ENCODE measurements around the gene ACAD10. TPM values are rescaled to one million over a fixed set of nuclear protein-coding genes. Genes with fewer than 3 reads are reported as not detected.

The ACAD10 gene
- polyA plus RNA-seq, 10 donors: 9.8 to 26.9 (median 16.0) TPM

GRCh38 chr12:111775205-111776193 is 89.6 kb downstream of the ACAD10 start:
- DNase-seq: peak; percentile 84 to 97 (median 93)

- no peak for DNase-seq
Observed at GRCh38 chr12:111776836-111777344, 91.0 kb downstream of the ACAD10 start.

- peak in 1 of 3 donors; percentile 25 for DNase-seq
Observed at GRCh38 chr12:111777345-111778045, 91.6 kb downstream of the ACAD10 start.

DNA sequence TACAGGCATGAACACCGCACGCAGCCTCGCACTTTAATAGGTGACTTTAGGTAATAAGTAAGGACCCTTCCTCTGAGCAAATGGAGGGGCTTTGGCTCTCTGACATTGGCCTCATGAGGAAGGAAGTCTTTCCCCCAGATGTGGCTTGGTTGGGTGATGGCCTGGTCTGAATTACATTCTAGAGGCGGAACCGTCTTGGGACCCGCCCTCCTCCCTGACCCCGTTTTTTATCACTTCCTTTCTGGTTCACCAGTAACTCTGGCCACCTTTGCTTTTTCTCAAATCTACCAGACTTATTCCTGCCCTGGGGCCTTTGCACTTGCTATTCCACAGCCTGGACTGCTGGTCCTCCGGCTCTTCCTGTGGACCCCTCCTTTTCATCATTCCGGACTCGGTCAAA is 94.3 kb downstream of the ACAD10 start:
- DNase-seq: no peak

- DNase-seq: no peak
Observed at GRCh38 chr12:111780615-111781014, 94.8 kb downstream of the ACAD10 start.

DNA sequence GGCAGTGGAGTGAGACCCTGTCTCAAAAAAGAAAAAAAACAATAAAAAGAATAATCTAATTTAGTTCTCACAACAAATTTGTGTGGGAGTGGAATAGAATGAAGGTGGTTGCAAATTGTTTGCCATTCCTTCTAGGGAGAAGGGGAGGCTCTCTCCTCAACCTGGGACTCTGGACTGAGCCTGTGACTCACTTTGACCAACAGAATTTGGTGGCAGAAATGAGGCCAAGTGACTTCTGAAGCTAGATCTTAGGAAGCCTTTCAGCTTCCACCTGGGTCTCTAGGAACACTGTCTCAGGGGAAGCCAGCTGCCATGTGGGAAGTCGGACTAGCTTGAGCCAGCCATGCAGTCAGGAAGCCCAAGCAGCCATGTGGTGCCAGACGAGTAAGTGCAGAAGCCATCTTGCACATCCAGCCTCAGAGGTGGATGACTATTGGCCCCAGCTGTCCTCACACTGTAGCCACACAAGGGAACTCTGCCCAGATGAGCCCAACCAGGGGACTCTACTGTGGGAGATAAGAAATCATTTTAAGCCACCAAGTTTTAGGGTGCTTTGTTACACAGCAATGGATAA is 95.3 kb downstream of the ACAD10 start:
- DNase-seq: no peak

GRCh38 chr12:111783046-111783445 is 97.2 kb downstream of the ACAD10 start:
- DNase-seq: no peak

DNA sequence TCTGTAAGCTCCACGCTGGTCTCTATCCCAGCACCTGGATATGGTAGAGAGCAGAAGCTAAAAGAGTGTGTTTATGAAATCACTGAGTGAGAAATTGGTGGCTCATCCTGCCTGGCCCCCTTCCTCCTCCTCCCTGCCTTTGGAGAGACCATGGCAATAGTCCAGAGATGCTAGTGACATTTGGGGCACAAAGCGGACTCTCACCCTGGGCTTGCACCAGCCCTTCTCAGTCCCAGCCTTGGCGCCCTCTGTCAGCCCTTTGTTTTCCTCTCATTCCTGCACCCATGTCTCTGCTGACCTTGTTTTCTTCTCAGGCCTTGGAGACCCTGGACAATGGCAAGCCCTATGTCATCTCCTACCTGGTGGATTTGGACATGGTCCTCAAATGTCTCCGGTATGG is 99.1 kb downstream of the ACAD10 start:
- DNase-seq: no peak

DNA sequence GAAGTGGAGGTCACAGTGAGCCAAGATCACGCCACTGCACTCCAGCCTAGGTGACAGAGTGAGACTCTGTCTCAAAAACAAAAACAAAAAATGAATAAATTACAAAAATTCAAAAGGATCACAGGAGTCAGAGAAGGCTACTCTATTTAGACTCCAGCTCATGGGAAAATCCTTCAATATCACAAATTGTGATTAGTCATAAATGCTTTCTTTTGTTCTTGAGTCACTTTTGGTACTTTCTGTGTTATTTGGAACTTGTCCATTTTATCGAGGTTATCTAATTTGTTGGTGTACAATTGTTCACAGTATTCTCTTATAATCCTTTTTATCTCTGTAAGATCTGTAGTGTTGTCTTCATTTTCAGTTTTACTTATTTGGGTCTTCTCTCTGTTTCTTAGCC is 99.8 kb downstream of the ACAD10 start:
- no peak for DNase-seq

DNA sequence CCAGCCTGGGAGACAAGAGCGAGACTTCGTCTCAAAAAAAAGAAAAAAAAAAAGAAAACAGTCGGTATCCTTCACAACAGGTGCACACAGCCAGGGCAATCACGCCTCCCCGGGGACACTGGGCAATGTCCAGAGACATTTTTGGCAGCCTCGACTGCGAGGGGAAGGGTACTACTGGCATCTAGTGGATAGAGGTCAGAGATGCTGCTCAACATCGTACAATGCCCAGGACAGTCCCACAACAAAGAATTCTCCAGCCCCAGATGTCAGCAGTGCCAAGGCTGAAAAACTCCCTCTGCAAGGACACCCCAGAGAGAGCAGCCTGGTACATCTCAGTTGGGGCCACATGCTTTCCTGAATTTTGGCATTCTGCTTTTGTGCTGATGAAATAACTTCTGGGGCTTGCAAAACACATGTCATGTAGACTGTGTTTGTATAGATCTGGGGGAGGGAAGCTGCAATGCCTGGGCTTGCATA is 102.4 kb downstream of the ACAD10 start:
- DNase-seq: peak in 1 of 3 donors; percentile 26

DNA sequence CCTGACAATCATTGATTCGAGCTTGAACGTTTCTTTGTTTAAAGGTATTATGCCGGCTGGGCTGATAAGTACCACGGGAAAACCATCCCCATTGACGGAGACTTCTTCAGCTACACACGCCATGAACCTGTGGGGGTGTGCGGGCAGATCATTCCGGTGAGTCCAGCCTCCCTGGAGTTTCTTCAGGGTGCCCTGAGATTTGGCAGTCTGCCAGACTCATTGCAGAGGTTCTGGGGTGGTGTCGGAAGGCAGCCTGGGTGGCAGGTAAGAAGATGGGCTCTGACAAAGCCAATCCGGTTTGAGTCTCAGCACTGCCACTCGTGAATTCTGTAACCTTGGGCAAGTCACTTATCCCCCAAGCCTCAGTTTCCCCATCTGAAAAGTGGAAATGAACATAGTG is 103.9 kb downstream of the ACAD10 start:
- DNase-seq: no peak

DNA sequence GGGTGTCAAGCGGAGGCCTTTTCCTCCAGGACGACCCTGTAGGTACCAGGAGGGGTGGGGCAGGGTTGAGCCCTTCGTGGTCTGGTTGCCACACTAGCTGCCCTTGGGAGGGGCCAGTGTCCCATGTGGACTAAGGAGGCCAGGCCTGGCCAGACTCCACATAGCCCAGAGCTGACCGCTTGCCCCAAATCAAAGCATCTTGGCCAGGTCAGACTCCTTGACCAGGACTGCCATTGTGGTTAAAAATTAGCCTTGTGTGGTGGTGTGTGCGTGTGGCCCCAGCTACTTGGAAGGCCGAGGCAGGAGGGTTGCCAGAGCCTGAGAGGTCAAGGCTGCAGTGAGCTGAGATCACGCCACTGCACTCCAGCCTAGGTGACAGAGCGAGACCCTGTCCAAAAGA is 105.7 kb downstream of the ACAD10 start:
- no peak for DNase-seq

- DNase-seq: no peak
Observed at GRCh38 chr12:111792155-111792855, 106.5 kb downstream of the ACAD10 start.

DNA sequence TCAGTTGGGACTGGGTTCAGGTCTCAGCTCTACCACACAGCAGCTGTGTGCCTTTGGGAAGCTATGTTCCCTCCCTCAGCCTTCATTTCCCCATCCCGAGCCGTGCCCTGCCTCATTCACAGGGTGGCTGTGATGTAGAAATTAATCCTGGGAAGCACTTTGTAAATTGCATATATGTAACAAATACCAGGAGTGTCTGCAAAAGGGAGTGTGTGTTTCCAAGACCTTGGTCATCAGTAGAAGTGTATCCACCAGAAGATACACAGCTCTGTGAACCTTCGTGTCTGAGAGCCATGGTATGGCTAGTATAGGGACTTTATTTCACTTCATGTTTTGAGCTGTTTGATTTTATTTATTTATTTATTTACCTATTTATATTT is 107.0 kb downstream of the ACAD10 start:
- no peak for DNase-seq

GRCh38 chr12:111798182-111798581 is 112.3 kb downstream of the ACAD10 start:
- DNase-seq: no peak

- no peak for DNase-seq
Observed at GRCh38 chr12:111799758-111800157, 113.9 kb downstream of the ACAD10 start.

DNA sequence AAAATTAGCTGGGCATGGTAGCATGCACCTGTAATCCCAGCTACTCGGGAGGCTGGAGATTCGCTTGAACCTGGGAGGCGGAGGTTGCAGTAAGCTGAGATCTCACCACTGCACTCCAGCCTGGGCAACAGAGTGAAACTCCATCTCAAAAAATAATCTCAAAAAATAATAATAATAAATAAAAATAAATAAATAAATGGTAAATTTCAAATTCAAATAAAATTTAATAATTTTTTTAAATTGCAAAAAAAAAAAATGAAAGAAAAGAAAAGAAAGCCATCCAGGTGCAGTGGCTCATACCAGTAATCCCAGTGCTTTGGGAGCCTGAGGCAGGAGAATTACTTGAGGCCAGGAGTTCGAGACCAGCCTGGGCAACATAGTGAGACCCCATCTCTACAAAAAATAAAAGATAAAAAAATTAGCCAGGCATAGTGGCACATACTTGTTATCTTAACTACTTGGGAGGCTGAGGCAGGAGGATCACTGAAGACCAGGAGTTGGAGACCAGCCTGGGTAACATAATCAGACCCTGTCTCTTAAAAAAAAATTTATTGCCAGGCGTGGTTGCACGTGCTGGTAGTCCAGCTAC is 117.3 kb downstream of the ACAD10 start:
- DNase-seq: no peak

DNA sequence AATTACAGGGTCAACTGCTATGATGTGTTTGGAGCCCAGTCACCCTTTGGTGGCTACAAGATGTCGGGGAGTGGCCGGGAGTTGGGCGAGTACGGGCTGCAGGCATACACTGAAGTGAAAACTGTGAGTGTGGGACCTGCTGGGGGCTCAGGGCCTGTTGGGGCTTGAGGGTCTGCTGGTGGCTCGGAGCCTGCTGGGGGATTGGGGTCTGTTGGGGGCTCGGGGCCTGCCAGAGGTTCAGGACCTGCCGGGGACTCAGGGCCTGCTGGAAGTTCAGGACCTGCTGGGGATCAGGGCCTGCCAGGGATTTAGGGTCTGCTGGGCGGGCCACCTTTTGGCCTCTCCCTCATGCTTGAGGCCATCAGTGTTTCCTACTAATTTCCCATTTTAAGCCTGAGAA is 118.0 kb downstream of the ACAD10 start:
- no peak for DNase-seq

DNA sequence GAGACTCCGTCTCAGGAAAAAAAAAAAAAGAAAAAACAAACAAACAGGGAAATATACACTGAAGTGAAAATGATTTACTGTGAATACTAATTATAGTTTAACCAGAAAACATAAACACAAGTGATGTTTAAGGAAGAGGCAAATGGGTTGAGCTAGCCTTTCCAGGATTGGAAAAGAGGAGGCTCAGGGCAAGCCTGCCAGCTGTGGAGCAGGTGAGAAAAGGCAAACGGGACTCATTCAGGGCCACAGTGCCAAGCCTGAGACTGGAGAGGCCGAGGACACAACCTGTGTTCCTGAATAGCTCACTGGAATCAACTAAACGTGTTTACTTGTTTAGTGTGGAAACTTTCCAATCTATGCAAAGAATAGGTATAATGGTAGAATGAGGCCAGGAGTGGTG is 120.5 kb downstream of the ACAD10 start:
- DNase-seq: no peak
